C4-2B (cell line): ENCODE data around the gene LRBA.

ENCODE experiments used
- H3K27ac ChIP-seq: fragments of 450-650 bp; 2 replicates; pipeline ENCODE4 v1.5.1; 2017
- CTCF ChIP-seq: fragments of 450-650 bp; conservative IDR thresholded peaks from 2 replicates; pipeline ENCODE4 v1.5.1; 2017; ENCODE audit warnings: mild to moderate bottlenecking
- ZFX ChIP-seq: fragments of 450-650 bp; IDR thresholded peaks from 2 replicates; pipeline ENCODE4 v1.6.1; 2017

The LRBA gene

GRCh38 chr4:150385606-150386005 lies 629.5 kb downstream of the LRBA start:
- no peak for TF ChIP-seq ZFX
- TF ChIP-seq CTCF = no peak
- H3K27ac ChIP-seq = no peak overlapping the region

GRCh38 chr4:150384249-150384648 lies 630.8 kb downstream of the LRBA start:
- TF ChIP-seq CTCF (no peak), ZFX (no peak)
- H3K27ac ChIP-seq = no peak overlapping the region

GRCh38 chr4:150382028-150382427 lies 633.1 kb downstream of the LRBA start:
- TF ChIP-seq ZFX (no peak), CTCF (no peak)
- H3K27ac ChIP-seq = no peak overlapping the region

GRCh38 chr4:150381609-150382008 lies 633.5 kb downstream of the LRBA start:
- no peak overlapping the region for H3K27ac ChIP-seq
- no peak for TF ChIP-seq ZFX
- no peak for TF ChIP-seq CTCF

GRCh38 chr4:150381036-150381435 lies 634.0 kb downstream of the LRBA start:
- no peak overlapping the region for H3K27ac ChIP-seq
- TF ChIP-seq CTCF (no peak), ZFX (no peak)

- no peak for TF ChIP-seq CTCF
- TF ChIP-seq ZFX = no peak
- H3K27ac ChIP-seq = no peak overlapping the region
Measured at GRCh38 chr4:150379454-150379853, 635.6 kb downstream of the LRBA start.

GRCh38 chr4:150375025-150375424 lies 640.1 kb downstream of the LRBA start:
- no peak overlapping the region for H3K27ac ChIP-seq
- TF ChIP-seq CTCF = no peak
- no peak for TF ChIP-seq ZFX
